IPS DF 4.7 (cell line): ENCODE results near the gene SCLY.
"Not testable (repeated sequence)": the region's sequence is repeated elsewhere in the genome, so short reads cannot be mapped to it uniquely, and the experiment has no call there.

Source experiments
- DNase-seq: peaks from one replicate; pipeline ENCODE4 v3.0.0-alpha.2; 2013; ENCODE audit warnings: low spot score; ENCODE audit errors: extremely low read depth

Gene SCLY

DNA sequence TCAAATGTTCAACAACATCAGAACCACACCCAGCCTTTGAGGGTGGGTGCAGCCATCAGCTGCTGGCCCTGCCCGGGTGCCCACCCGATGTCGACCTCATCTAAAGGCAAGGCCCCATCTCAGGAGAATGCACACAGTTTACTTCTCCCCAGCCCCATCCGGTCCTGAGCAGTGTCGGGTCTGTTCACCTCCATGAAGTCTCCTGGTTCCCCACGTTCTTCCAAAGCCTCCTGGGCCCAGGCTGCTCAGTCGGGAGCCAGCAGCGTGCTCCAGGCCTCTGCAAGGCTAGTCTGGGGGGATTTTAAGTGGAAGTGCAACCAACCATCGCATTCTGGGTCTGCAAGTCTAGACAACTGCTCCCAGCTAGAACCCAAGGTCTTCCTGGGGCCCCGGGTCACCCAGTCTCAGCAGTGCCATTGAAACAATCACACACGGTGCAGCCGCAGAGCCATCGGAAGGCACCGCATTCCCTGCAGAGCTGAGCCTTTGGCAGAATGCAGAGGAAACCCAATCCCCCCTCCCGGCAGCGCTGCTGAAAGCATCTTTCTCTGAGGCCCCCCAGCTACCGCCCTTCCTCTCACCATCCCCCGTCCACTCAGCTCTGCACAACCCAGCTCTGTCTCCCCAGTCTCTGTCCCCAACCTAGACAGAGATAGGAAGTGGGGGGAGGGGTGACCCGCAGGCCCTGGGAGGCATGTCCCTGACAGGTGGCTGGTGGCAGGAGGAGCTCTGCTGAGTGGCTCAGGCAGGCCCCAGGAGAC lies 47.8 kb downstream of the SCLY start:
- no peak for DNase-seq

DNA sequence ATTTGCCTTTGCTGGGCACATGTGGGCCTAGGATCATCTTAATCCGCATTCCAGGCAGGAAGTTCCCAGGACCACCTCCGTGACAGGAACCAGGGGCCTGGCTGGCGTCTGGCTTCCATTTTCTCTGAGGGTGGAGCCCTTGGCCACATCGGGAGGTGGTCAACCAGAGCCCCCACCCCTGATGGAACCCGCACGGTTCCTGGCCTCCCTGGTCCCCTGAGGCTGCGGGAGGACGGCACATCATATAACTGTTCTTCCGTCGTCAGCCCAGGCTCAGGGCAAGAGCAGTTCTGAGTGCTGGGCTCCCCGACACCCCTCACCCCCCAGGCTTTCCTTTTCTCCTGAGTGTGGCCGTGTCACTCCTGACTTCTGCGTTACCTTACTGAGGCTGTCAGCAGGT lies 52.8 kb downstream of the SCLY start:
- no peak for DNase-seq

DNA sequence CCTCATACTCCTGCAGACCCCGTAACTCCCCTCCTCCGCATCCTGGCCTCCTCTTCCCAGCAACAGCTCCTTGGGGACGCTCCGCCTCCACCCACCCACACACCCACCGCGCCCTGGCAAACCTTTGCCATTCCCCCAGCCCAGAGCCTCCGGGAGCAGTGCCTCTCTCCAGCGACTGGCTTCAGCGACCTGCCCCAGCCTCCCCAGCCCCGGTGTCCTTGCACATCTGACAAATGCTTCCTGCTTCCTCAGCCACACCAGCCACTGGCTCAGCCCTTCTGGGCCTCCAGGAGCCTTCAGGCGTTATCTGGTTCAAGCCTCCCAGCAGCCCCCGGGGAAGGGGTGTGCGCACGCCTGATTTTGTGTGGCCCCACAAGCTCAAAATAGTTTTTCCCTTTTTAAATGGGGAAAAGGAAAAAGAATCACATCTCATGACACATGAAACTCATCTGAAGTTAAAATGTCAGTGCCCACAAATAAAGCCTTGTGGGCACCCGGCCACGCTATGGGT lies 53.6 kb downstream of the SCLY start:
- no peak for DNase-seq

DNA sequence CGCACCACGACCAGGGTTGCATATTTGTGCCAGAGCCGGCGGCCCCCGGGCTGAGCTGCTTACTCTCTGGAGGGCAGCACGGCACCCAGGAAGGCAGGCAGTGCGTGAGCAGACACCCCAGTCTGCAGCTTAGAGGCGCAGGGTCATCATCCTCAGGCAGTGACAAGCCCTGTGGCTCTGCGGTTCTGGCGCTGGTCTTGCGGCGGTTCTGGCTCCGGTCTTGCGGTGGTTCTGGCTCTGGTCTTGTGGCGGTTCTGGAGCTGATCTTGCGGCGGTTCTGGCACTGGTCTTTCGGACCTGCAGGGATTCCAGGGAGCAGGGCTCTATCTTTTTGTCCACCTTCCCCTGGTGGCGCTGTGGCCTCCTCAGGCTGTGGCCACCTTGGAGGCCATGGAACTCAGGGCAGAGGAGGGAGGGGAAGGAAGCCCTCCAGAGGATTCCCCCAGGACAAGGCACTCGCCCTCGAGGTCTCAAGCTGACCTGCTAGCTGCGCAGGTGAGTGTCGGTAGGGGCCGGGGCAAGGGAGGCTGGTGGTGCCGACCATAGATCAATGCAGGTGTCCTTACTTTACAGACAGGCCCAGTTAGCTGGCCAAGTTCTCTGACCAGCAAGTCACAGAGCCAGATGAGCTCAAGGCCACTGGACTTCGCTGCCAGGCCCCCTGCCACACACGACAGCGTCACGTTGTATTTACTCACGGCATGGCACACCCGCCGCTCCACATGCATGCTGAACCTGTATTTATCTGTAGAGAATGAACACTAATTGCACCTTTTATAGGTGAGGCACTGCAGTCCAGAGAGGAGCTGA lies 54.3 kb downstream of the SCLY start:
- DNase-seq: no peak

DNA sequence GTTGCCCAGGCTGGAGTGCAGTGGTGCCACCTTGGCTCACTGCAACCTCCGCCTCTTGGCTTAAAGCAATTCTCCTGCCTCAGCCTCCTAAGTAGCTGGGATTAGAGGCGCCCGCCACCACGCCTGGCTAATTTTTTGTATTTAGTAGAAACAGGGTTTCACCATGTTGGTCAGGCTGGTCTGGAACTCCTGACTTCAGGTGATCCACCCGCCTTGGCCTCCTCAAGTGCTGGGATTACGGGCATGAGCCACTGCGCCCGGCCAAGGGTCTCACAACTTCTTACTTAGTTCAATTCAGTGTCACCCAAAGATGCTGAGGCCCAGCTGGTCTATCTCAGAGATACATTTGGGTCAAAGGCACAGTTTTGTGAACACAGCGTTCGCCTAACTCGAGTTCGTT lies 54.9 kb downstream of the SCLY start:
- not testable (repeated sequence) for DNase-seq

DNA sequence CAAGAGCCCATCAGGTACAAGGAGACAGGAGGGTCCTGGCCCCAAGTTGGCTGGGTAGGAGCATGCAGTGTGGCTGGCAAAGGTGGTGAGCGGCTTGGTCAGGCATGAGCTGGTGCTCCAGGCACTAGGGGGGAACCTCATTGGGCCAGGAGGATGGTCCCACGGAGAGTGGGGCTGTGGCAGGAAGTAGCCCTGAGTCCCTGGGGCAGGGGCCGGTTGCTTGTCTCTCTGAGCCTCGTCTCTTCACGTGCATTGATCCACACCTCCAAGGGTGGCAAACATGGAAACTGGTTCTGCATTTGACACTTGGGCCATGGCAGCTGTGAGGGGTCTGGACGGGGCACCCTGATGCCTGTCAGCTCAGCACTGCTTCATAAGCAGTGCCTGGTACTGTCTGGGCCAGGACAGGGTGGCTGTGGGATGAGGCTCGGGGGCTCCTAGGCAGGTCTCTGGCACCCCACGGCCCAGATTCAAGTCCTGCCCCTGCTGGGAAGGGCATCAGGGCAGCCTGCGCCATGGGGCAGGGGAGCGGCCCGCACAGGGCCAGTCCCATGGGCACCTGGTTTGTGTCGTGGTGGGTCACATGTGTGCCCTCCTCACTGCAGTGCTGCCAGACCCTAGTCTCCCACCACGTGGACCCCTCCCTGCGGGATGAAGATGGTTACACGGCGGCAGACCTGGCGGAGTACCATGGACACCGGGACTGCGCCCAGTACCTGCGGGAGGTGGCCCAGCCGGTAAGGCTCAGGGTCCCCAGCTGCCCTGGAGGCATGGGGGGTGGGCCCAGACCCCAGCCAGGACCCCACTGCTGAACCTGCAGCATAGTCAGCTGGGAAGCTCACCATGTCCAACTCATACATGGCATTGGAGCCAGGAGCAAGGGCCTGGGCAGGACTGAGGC lies 55.7 kb downstream of the SCLY start:
- DNase-seq: no peak

DNA sequence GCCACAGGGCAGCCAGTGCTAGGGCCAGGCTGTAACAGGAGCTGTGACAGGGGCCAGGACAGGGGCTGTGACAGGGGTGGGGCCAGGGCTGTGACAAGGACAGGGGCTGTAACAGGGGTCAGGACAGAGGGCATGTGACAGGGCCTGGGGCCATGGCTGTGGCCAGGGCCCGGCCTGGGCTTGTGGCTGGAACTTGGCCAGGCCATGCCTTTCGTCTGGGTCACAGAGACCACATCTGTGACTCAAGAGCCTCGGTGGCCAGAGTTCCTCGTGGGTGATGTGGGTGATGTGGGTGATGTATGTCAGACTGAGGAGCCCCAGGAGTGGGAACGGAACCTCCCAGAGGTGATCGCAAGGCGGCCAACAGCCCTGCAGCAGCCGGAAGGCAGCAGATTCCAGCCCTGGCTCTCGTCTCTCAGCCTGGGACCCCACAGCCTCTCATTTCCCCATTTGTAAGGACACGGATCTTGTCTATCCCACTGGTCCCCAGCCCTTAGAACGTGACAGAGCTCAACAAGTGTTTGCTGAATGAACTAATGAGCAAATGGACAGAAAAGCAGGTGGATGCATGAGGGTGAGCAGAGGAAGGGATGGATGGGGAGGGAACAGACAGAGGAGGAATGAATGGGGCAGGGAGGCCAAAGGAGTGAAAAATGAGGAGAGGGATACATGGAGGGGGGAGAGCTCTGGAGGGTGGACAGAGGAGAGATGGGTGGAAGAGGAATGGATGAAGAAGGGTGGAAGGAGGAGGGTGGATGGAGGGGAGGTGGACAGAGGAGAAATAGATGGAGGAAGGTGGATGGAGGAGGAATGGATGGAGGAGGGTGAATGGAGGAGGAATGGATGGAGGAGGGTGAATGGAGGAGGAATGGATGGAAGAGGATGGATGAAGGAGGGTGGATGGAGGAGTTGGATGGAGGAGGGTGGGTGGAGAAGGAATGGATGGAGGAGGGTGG lies 56.7 kb downstream of the SCLY start:
- DNase-seq: no peak

DNA sequence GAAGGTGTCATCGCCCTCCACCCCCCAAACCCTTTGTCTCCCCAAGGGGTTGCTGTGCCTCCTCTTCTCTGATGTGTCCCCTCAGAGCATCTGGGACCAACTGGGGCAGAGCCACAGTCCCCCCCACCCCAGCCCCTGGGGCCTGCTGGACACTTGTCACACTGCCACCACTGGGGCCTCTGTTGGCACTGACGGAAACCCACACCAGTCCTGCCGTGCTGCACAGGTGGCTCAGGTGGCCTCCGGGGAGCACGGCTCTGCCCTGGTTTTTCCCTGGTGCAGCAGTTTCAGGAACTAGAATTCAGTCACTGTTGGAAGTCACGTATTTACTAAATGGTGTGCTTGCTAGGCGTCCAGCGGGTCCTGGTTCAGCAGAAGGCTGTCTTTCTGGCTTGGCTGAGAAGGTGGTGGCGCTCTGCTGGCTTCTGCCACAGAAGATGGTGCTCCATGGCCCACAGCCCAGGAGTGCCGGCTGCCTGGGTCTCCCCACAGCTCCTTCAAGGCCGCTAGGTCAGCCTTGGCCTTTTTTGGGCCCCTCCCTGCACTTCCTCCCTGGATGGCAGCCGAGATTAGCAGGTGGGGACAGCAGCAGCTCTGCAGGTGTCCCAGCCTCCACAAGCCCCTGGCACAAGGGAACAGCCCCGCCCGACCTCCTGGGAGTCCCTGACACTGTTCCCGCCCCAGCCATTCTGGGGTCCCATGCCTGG lies 59.1 kb downstream of the SCLY start:
- DNase-seq: no peak

DNA sequence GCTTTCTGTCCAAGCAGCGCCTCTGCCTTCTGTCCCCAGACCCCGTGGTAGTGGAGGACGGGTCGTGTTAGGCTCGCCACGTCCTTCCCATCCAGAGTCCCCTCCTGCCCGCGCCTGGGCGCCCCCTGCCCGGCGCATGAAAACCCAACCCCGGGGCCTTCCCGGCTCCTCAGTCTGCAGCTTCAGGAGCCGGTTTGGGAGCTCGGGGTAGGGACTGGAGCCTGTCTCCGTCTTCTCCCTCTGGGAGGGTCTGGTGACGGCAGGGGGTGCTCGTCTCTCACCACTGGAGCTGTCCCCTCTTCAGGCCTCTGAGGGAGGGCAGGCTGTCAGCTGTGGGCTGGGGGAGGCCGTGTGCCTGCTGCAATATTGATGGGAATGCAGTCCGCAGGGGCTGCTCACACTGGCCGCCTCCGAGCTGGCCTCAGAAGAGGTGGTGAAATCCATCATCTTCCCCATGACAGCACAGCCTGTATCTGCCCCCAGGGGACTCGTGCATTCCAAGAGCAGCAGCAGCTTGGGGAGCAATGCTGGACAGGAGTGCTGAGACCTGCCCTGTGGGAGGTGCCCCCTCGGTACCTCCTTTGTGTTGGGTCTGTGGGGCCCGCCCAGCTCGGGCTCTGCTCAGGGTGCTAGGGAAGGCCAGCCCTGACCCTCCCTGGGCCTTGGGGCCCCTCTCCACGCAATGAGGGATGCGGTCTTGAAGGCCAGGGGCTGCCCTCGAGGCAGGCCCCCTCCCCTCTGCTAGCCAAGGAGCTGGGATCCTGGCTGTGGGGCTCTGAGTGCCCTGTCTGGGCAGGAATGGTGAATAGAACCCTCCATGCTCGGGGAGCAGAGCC lies 59.9 kb downstream of the SCLY start:
- no peak for DNase-seq

DNA sequence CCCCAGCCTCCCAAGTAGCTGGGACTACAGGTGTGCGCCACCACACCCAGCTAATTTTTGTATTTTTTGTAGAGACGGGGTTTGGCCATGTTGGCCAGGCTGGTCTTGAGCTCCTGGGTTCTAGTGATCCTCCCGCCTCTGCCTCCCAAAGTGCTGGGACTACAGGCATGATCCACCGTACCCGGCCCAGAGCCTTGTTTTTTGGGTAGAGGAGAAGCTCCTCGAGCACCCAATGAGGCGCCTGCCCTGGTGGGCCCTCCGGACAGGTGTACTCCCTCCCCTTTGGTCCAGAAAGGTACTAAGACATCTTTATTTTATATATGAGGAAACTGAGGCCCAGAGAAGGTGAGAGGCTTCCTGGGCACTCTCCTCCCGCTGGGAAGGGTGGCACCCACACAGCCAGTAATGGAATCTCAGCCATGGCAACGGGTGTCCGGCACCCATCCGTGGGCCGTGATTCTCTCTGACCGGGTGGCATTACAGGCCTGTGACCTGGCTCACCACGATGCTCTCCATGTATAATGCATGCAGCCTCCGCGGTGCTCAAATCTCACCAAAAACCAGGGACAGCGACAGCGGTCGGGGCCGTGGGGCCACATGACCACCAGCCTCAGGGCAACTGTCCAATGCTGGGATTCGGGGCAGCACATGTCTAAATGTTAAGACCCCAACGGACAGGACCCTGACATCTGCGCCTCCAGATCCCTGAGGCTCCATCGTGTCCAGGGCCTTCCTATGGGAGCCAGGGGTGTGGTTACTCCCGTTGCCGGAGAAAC lies 60.9 kb downstream of the SCLY start:
- DNase-seq: no peak

DNA sequence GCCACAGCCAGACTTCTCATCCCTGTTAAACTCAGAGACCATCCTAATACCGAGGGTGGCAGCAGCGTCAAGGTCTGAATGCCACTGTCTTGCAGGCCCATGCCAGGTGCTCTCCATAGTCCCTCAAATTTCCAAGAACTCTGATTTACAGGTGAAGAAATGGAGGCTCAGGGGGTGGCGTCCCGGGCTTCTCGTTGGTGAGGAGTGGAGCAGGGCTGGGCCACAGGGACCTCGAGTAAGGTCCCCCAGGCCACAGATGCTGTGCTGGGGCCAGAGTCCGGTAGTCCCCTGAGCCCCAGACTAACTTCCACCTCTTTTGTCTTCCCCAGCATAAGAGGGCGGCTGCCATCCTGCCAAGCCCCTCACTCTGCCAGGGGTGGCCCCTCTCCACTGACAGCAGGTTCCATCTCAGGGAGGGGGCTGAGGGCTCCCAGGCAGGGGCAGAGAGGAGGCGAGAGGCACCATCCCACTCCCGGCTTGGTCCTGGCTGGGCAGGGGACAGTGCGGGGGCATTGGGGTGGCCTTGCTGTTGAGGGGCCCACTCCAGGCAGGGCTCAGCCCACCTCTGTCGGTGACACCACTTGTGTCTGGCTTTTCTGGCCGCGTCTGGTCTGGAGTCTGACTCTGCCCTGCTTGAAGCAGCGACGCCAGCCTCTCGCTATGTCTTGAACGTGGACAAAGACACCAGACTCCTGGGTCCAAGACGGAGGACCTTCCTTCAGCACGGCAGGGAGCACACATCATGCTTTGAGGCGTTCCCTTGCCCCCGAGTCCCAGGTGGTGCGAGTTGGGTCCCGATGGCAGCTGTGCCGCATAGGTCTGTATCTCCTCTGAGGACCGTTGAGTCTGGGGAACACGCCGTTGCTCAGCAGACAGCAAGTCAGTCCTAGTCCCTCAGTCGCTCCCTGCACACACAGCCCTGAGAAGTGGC lies 61.8 kb downstream of the SCLY start:
- DNase-seq: no peak

DNA sequence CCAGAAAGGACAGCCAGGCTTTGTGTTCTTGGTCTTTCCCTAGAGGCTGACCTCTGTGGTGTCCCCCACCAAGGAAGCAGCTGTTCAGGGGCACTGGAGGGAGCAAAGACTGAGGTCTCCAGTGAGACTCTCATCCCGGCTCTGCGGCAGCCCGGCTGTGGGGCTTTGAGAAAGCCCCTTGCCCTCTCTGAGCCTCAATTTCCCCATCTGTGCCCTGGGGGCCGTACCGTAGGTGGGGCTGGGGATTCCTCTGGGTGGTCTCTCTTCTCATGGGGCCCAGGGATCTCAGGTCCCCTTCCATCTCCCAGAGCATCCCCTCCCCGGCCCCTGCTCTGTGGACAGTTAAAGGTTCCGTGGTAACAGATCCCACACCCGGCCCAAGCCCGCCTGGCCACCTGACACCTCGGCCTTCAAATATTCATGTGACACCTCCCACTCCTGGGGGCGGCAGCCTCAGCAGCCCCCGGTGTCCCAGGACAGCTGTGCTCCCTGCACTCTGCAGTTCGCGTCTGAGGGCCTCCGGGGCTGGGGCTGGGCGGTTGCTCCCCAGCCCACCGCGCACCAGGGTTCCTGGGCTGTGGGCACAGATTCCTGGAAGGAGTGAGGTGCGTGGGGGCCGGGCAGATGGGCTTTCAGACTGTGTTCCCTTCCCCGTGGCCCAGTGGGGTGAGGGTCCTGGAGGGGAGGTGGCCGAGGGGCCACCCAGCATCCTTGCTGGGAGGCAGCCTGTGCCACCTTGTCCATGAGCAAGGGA lies 62.6 kb downstream of the SCLY start:
- no peak for DNase-seq

DNA sequence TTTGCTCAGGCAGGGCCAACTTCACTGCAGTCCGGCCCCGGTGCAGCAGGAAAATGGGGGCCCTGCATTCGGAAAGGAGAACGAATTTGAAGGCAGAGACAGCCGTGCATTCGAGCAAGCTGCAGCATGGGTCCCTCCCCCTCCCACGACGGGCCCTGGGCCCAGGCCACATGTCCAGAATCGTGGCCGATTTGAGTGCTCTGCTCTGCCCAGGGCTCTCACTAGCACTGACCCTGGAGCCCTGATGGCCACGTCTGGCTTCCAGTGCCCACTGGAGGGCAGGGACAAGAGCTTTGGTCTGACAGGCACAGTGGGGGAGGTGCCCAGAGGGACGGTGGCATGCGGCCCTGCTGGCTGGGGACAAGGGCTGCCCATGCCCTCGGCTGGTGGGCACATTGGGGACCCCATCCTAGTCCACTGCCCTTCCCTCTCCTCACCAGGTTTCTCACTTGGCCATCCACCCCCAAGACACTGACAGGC lies 63.2 kb downstream of the SCLY start:
- no peak for DNase-seq

DNA sequence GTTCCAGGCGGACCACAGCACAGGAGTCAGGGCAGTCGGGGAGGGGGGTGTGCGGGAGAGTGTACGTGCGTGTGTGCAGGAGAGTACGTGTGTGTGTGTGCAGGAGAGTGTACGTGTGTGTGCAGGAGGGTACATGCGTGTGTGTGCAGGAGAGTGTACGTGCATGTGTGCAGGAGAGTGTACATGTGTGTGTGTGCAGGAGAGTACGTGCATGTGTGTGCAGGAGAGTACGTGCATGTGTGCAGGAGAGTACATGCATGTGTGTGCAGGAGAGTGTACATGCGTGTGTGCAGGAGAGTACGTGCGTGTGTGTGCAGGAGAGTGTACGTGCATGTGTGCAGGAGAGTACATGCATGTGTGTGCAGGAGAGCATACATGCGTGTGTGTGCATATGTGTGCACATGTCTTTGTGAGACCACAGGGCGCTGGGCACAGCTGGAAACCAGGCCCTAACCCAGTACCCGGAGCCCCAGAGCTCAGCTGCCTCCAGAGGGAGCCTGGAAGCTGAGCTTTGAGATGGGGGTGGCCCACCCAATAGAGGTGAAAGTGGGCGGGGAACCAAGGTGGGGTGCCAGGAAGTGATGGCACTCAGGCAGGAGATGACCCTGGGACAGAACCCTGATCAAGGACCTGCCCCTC lies 63.8 kb downstream of the SCLY start:
- no peak for DNase-seq

DNA sequence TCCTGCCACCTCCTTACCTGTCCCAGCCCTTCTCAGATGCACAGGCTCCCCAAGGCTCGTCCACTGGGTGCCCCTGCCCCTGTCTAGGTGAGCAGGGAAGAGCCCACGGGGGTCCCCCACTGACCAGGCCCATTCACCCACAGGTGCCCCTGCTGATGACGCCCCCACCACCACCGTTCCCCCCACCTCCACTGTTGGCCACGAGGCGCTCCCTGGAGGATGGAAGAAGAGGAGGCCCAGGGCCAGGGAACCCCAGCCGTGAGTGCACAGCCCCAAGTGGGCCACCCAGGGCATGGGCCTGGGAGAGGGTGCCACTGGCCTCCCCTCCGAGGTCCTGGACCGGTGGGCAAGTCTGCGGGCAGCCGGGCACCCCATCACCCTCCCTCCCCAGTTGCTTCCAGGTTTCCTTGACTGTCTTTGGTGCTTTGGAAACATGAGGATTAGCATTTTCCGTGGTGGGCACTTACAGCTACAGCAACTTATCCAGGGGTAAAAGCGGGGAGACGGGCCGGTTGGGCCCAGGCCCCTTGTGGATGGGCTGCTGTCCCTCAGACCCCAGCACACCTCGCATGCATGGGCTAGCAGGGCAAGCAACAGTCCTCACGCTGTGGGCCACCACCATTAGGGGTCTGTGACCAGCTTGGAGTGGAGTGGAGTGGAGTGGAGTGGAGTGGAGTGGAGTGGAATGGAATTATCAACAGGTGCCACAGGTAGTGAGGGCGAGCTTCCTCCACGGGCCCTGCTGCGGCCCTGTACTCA lies 64.5 kb downstream of the SCLY start:
- no peak for DNase-seq
